AG09309 (cell line): ENCODE measurements around the gene KIF3B.
"Not testable (repeated sequence)": the region's sequence is repeated elsewhere in the genome, so short reads cannot be mapped to it uniquely, and the experiment has no call there.

Experiments used
- DNase-seq: peaks from one replicate; pipeline ENCODE4 v3.0.0-alpha.2; 2010; ENCODE audit warnings: low read depth
- H3K4me3 ChIP-seq: 2 replicates; pipeline ENCODE4 v1.5.1; 2011; ENCODE audit warnings: mild to moderate bottlenecking, low read depth, low read length, moderate library complexity; ENCODE audit not compliant: control insufficient read depth
- CTCF ChIP-seq: IDR thresholded peaks from 2 replicates; pipeline ENCODE4 v1.5.1; 2011; ENCODE audit warnings: mild to moderate bottlenecking, low read depth, low read length, inconsistent platforms; ENCODE audit not compliant: insufficient read depth, control insufficient read depth; ENCODE audit errors: missing control alignments

Gene KIF3B

GRCh38 chr20:32248043-32248442, 29.4 kb upstream of the KIF3B start:
- no peak for TF ChIP-seq CTCF
- no peak for DNase-seq

GRCh38 chr20:32249030-32249738, 28.3 kb upstream of the KIF3B start:
- no peak for DNase-seq
- H3K4me3 ChIP-seq = no peak overlapping the region
- TF ChIP-seq CTCF = no peak

More at GRCh38 chr20:32248043-32248442, 29.4 kb upstream of the KIF3B start:
- no peak overlapping the region for H3K4me3 ChIP-seq

GRCh38 chr20:32251470-32251869, 26.0 kb upstream of the KIF3B start:
- no peak for DNase-seq
- no peak for TF ChIP-seq CTCF
- no peak overlapping the region for H3K4me3 ChIP-seq

GRCh38 chr20:32252189-32252588, 25.3 kb upstream of the KIF3B start:
- no peak overlapping the region for H3K4me3 ChIP-seq
- TF ChIP-seq CTCF = no peak
- DNase-seq = no peak

GRCh38 chr20:32260973-32261372, 16.5 kb upstream of the KIF3B start:
- not testable (repeated sequence) for DNase-seq, H3K4me3 ChIP-seq

- H3K4me3 ChIP-seq = no peak overlapping the region
- no peak for DNase-seq
- TF ChIP-seq CTCF = no peak
Measured at GRCh38 chr20:32261644-32262043, 15.8 kb upstream of the KIF3B start.

GRCh38 chr20:32263398-32263954, 14.0 kb upstream of the KIF3B start:
- H3K4me3 ChIP-seq = no peak overlapping the region
- no peak for DNase-seq
- TF ChIP-seq CTCF = no peak
